Astrocyte (in vitro differentiated cells and primary cell): ENCODE results near the gene PDE7B.

Source experiments
- EZH2 ChIP-seq: IDR thresholded peaks from 2 replicates; pipeline ENCODE4 v1.6.1; 2012; ENCODE audit warnings: mild to moderate bottlenecking, low read length, inconsistent platforms; ENCODE audit not compliant: insufficient read depth
- TF ChIP-seq, protein P1 (sequence below): IDR thresholded peaks from 2 replicates; pipeline ENCODE4 v1.5.1; 2011; ENCODE audit warnings: low read depth, mild to moderate bottlenecking, inconsistent platforms, low read length, moderate library complexity; ENCODE audit not compliant: insufficient read depth

DNA sequence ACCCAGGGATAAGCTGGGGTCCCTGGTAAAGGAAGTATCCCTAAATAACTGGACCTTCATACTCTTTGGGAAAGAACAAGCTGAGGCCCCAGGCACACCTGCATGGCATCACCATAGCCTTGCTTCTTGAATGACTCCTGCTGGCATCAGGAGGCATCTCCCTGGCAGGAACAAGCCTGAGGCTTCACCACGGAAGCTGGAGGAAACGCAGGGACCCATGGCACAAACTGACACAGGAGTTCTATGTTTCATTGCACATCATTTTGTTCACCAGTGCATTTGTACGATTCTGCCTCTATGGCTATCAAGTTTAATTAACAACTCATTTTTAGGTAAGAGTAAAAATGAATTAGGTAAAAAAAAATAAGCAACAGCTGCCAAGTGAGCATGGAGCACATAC lies 619 bp upstream of the PDE7B start:
- TF ChIP-seq, protein P1, sequence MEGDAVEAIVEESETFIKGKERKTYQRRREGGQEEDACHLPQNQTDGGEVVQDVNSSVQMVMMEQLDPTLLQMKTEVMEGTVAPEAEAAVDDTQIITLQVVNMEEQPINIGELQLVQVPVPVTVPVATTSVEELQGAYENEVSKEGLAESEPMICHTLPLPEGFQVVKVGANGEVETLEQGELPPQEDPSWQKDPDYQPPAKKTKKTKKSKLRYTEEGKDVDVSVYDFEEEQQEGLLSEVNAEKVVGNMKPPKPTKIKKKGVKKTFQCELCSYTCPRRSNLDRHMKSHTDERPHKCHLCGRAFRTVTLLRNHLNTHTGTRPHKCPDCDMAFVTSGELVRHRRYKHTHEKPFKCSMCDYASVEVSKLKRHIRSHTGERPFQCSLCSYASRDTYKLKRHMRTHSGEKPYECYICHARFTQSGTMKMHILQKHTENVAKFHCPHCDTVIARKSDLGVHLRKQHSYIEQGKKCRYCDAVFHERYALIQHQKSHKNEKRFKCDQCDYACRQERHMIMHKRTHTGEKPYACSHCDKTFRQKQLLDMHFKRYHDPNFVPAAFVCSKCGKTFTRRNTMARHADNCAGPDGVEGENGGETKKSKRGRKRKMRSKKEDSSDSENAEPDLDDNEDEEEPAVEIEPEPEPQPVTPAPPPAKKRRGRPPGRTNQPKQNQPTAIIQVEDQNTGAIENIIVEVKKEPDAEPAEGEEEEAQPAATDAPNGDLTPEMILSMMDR = no peak
- no peak for TF ChIP-seq EZH2
